Activated gamma-delta T cell treated with Interleukin-2 at 50 U/mL for 16 hours (primary cell): ENCODE data around the gene AGRN.
A peak's percentile ranks its signal among the peaks of the same experiment; 100 is the strongest.
"Not testable (repeated sequence)": the region's sequence is repeated elsewhere in the genome, so short reads cannot be mapped to it uniquely, and the experiment has no call there.

Source experiments
- DNase-seq: peaks from one replicate; pipeline ENCODE4 v3.0.0-alpha.2; 2020

The AGRN gene

DNA sequence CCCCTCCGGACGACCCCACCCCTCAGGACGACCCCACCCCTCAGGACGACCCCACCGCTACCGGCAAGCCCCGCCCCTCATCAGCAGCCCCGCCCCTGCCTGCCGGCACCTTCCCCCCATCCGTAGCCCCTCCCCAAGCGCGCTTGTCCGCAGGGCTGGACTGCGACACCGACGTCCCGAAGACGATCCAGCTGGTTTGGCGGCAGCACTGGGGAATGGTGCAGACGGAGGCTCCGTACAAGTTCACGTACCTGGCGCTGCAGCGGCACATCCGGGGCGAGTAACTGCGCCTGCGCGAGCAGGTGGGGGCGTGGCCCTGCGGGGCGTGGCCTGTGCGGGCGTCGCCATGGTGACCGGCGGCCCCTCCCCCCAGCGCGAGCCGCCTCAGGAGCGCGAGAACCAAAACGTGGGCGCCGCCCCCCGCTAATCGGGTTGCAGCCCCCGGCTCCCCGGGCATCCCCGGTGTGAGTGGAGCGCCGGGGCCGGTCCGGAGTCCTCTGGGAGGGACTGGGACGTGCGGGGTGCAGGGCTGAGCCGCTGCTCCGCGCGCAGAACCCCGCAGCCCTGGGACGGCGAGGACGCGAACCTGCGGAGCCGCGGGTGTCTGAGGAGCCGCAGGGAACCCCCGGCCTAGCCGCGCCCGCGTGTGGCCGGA lies 49.3 kb downstream of the AGRN start:
- peak; percentile 91 for DNase-seq

DNA sequence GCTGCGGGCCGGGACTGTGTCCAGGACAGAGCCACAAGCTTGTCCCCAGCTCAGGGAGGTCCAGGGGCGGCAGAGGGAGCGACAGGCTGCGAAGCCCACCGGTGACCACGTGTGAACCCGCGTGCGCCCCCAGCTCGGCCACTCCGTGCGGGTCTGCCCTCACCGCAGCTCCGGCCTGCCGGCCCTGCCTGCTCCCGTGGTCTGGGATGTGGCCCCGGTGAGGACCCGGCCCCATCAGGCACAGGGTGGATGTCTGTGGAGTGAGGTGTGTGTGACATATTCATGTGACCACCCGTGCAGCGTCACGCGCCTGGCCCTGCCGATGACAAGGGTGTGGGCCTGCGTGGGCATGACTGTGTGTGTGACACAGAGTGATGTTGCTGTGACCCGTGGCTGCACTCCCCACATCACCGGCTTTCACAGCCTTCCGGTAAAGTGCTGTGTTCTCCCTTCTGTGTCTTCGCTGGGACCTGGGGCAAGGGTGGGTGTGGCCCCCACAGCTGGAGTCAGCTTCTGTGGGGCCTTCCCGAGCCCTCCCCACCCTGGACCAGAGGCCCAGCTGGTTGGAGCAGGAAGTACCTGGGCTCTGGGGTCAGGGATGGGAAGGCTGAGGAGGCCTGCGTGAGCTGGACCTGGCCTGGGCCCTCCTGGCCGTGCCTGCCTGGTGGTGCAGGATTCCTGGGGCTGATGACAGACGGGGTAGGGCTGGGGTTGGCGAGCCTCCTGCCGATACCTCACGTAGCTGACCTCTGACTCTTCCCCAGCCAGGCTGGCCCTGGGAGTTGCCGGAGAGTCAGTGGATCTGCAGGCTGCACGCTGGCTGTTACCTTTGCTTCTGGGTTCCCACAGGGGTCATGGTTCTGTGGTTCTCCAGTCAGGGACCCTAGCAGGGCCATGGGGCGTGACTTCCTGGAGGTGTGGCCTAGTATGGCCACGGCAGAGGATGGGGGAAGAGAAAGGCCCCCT lies 50.1 kb downstream of the AGRN start:
- no peak for DNase-seq

DNA sequence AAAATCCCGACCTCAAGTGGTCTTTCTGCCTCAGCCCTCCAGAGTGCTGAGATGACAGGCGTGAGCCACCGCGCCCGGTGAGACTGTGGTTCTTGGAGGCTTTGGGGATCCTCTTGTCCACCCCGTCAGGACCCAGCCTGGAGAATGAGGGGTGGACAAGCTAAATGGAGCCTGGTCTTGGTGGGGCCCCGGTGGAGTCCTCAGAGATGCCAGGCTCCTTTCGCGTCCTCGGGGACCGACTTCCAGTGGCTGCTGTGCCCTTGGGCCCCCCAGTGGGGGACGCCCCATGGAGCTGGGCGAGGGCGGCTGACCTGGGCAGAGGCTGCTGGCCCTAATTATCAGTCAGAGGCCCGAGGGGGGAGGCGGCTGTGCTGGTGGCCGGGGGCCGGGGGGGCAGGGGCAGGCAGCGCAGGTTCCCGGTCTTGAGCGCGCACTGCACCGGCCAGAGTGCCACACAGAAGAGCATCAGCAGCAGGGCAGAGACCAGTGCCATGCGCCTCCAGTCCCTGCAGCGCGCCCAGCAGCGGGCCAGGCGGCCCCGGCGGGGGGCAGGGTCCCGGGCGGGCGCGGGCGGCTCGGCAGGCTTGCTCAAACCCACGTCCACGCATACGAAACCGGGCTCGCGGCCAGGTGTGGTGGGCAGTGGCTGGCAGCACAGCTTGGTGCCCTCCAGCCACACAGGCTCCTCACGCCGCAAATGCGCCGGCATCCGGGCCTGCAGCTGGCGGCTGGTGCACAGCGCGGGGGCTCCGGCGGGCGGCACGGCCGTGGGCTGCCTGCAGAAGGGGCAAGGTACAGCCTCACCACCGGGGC lies 51.8 kb downstream of the AGRN start:
- DNase-seq, result no peak

DNA sequence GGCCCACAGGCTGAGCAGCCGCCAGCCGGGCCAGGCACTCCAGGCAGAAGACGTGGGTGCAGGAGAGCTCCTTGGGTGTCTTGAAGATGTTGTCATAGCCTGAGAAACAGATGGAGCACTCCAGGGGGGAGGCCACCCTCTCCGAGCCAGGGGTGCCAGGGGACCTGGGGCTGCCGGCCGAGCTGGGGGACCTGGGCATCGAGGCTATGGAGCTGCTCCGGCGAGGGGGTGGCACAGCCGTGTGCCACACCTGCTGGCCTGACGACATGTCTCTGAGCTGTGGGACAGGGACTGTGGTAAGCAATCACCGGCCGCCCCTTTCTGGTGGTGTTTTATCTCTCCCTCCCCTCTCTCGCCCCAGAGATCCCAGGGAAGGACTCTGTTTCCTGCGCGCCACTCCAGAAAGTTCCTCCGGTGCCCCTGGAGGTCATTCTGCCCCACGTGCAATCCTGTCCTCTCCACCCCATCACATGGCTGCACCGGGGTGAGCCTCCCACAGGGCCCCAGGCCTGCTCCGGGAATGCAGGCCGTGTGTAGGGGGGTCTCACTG lies 52.5 kb downstream of the AGRN start:
- DNase-seq, result no peak

DNA sequence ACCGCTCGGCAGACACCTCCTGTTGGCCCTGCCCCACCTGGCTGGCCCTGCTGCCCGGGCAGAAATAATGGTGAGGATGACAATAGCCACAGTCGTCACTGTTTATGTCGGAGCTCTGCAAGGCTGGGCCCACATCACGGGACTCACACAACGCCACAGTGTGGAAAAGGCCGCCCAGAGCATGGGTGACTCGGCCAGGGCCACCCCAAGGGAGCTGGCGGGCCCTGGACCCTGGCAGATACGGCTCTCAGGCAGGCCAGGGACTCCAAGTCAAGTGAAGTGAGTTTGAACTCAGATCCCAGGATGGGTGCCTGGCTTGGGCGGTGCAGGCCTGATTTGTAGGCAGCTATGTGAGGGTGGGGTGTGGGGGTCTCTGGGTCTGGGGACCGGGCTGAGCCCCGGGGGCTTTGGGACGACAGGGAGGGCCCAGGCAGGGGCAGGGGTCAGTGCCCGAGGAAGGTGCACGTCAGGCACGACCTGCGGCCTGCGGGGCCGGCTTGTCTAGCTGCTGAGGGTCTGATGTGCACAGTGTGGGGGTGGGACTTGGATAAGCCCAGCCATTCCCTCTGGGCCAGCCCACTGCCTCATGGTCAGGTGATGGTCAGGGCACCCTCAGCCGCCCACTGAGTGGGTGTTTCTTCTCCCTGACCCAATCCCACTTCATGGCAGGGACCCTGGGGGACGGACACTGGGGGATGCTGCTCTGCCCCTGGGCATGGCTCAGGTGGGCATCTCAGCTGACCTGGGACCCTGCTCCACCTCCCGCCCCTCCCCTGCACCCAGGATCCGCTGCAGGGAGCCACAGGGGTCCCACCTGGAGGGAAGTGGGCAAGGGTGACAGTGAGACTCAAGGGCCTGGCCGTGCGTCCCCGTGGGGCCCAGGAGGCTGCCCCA lies 53.2 kb downstream of the AGRN start:
- DNase-seq, result no peak

DNA sequence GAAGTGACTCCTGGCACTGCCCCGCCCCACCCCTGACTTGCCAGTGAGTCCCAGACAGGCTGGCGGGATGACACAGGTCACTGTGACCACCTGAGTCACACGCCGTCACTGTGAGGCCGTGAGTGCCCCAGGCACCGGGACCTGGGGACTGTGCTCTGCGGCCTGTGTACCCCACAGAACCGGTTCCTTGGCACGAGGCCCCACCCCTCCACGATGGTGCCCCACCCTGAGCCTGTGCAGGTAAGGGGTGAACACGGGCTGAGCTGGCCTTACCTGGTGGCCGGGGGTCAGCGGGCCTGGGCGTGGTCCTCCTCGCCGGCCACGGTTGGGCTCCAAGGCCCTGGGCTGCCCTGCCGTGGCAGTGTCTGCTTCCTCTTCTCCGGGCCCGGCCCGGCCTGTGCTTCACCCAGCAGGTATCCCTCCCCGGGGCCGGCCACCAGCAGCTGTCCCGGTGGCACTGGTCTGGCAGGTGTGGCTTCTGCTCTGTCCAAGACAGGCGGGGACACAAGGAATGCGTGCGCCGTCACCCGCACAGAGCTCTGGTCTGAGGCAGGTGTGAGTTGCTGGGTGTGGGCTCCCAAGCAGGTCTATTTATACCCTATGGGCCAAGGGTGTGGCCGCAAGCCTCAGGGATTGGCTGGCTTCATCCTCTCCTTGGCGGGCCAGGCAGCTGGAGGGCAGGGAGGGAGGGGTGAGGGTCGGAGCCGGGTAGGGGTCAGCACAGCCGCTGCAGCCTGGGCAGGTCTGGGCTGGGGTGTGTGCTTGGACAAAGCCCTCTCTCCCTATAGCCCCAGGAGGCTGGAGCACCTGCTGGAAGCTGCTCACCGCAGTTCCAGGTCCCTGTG lies 54.0 kb downstream of the AGRN start, which contains the start of gene RNF223:
Gene RNF223 (minus strand): TSS at position 564 of the 845 bp plus-strand sequence. CDS start 1,740 bp downstream, outside the sequence.
- DNase-seq, result no peak

DNA sequence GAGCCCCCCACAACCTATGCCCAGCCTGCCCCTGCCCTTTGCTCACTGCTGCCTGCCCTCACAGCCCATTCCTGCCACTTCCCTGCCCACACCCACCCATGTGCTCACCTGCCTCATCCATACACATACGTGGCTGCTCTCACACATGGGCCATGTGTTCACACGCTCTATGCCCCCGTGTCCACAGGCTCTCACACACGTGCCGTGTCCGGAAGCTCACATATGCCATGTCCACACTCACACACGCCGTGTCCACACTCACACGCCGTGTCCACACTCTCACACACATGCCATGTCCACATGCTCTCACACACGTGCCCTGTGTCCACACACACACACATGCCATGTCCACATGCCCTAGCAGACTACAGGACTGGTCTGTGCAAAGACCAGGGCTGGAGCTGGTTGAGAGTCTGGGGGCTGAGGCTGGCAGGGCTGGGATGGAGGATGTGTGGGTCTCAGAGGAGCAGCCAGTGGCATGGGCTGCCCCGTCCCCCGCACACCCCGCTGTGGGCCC lies 54.8 kb downstream of the AGRN start:
- DNase-seq, result no peak

DNA sequence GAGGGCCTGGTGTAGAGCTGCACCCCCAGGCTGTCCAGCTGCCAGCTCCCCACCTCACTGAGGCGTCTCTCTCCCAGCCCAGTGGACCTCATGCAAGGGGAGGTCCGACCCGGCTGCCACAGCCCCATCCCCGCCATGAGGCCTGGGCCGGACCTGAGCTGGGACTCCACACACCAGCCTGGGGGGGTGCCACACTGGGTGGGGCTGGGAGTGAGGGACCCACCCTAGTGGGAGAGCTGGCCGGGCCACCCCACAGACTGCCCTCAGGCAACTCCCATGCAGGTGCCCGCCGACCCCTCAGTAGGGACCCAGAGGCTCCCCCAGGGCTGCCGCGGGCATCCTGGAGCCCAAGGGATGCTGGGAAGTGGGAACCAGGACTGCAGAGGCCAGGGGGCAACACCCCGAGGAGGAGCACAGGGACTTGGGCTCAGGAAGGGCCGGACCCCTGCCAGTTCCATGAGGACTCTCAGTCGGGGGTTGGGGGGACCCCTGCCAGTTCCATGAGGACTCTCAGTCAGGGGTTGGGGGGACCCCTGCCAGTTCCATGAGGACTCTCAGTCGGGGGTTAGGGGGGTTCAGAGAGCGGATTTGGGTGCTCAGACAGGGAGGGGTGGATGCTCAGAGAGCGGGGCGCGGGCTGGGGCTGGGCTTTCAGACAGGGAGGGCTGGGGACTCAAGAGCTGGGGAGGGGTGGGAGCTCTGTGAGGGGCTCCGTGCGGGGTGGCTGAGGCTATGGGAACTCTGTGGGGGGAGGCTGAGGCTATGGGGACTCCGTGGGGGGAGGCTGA lies 55.4 kb downstream of the AGRN start:
- no peak for DNase-seq

DNA sequence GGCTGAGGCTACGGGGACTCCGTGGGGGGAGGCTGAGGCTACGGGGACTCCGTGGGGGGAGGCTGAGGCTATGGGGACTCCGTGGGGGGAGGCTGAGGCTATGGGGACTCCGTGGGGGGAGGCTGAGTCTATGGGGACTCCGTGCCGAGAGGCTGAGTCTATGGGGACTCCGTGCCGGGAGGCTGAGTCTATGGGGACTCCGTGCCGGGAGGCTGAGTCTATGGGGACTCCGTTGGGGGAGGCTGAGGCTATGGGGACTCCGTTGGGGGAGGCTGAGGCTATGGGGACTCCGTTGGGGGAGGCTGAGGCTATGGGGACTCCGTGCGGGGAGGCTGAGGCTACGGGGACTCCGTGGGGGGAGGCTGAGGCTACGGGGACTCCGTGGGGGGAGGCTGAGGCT lies 57.5 kb downstream of the AGRN start:
- not testable (repeated sequence) for DNase-seq

DNA sequence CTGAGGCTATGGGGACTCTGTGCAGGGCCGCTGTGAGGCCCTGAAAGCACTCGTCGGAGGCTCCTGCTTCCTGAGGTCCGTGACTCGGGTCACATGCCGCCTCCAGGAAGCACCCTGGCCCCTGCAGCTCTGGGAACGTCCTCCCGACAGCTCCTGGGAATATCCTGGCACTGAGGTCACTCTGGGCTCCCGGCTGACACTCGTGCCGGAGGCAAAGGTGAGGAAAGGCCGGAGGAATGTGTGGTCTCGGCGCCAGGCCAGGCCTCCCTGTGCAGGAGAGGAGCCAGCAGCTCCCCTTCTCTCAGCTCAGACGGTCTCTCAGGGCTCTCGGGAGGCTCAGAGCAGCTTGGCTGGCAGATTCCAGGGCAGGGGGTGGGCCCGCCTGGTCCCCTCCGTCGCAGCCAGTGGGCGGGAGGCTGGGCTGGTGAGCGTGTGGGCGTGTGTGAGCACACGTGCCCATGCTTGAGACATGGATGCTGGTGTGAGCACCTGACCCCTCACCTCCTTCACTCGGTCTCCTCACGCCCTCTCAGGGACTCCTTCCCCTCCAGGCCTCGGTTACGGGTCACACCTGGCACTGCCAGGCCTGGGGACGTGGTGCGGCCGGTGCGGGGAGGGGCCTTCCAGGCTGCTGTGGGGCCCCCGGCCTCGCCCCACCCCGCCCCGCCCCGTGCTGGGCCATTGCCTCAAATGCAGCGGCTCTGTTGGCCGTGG lies 59.6 kb downstream of the AGRN start:
- DNase-seq, result no peak

DNA sequence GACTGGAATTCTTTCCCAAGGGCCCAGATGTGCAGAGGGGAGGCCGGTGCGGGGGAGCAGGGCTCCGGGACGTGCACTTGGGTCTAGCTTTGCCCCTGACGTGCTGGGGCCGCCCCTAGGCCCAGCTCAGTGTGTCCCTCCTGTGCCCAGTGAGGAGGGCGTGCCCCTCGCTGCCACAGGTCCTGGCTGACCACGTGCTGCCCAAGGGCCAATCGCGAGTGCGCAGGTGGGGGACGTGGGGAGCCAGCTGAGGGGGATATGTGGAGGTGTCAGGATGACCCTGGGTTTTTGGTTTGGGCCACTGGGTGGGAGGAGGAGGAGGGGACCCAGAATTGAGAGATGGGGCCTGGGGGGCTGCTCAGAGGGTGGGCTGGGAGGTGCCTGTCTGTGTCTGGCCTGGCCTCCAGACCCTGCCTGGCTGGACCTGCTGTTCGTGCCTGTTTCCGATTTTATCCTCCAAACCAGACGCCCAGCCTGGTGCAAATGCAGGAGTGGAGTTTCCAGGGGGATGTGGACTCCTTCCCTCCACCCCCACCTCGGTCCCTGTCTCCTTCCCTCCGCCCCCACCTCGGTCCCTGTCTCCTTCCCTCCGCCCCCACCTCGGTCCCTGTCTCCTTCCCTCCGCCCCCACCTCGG lies 60.3 kb downstream of the AGRN start:
- no peak for DNase-seq

DNA sequence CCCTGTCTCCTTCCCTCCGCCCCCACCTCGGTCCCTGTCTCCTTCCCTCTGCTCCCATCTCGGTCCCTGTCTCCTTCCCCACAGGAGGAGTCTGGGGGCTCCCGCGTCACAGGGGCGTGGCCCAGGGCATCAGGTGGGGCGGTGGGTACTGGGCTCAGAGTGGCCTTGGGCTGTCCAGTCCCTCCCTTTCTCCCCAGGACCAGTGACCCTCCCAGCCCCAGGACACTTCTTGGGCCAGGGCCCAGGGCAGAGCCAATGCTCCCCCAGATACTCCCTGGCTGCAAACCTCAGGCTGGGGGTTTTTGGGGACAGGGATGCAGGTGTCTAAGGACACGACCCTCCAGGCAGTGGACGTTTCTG lies 61.0 kb downstream of the AGRN start:
- DNase-seq, result no peak

DNA sequence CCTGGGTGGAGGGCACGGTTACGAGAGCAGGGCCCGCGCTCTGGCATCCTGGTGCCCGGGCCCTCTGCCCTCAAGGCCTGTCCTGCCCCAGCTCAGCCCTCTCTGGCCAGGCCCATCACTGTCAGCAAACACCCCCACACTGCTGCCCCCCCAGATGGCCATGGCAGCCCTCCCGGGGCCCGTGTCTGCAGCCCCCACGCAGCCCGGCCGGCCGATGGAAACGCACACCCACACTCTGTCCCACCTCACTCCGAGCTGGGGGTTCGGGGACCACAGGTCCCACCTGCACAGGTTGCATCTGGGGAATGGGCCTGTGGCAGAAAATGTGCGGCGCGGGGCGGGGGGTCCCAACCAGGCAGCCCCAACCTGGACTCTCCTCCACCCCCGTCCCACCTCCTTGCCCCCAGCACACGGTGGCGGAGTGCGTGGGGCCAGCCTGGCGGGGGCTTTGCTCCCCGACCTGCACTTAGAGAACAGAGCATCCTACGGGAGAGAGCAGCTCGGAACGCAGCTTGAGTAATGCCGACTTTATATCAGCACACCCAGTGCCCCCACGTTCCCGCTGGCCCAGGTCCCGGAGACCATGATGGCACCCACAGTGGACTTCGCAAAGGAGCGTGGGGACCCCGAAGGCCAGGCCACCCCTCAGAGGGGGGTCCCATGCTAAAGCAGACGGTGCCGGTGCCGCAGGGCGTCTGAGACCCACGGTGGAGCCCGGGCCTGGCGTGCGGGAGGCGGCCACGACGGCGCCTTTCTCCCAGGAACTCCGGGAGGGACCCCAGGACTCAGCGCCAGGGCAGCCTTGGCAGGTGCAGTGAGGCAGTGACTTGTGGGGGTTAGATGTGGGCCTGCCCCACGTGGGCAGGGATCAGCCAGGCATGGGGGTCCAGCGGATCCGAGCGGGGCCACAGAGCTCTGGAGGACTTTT lies 61.7 kb downstream of the AGRN start:
- DNase-seq, result no peak

DNA sequence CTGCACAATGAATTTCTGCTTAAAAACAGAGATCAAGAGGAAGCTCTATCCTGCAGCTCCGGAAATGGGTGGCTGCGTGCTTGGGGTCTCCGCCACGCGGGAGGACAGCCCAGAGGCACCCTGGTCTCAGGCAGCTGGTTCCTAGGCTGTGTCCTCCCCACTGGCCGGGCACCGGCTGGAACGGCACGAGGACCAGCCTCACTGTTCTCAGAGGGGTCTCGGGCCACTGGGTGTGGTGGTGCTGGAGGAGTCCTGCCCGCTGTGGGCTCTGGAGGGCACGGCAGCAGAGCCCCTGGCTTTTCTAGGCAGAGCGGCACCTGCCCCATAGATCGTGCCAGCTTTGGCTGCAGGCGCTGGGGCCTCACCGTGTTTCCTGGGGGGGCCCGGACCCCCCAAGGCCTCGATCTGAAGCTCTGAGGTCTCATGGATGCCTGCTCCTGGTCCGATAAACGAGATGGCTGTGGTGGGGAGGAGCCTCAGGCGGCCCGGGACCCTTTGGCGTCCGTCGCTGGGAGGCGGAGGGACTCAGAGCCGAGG lies 62.4 kb downstream of the AGRN start:
- no peak for DNase-seq

DNA sequence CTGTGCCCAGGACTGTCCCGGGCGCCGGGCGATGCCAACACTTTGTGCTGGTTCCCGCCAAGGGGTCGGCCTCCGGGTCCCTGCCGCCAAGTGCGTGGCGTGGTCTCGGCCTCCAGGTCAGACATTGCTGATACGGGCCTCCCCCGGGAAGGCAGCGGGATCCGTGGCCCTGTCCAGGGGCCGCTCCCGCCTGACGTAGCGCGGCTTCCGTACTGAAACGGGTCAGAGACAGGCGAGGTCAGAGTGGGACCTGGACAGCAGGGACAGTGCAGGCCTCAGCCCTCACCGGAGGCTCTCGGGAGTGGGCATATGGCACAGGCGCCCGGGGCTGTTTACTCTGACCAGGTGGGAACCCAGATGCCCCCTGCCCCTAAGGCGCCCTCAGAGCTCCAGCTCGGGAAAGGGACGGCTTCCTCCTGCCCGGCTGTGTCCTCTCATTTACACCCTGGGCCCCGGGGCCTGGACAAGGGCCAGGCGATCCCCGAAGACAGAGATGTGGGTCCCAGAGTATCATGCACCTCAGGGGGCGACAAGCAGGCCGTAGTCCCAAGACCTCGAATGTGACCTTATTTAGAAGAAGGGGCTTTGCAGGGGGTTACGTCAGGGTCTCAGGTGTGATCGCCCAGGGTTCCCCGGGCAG lies 63.0 kb downstream of the AGRN start:
- no peak for DNase-seq
